Endothelial cell of umbilical vein (primary cell): ENCODE results near the gene PLPP1. TPM values are rescaled to one million over a fixed set of nuclear protein-coding genes. Genes with fewer than 3 reads are reported as not detected.

Source experiments
- BruUV-seq: library from RNA; stranded (reverse); fragments of 400-500 nt; replicated peaks from 2 replicates; lab custom pipeline; 2021; lab: Mats Ljungman, UMichigan
- CTCF ChIA-PET: fragments of 300-600, 350-600 bp; sonication (Branson Sonifier 250); formaldehyde crosslinking; loops from one replicate; lab custom pipeline; 2021; ENCODE audit warnings: antibody characterized with exemption, inconsistent platforms; lab: Charles Lee
- POLR2A ChIA-PET: fragments of 300-600, 350-600 bp; sonication (Branson Sonifier 250); formaldehyde crosslinking; loops from one replicate; lab custom pipeline; 2021; ENCODE audit warnings: antibody characterized with exemption, inconsistent platforms; lab: Charles Lee
- DNase-seq: peaks from one replicate; pipeline ENCODE4 v3.0.0-alpha.2; 2011; ENCODE audit warnings: low read depth, low spot score
- FAIRE-seq: peaks from 2 replicates; lab custom pipeline; 2011; peaks lifted over from hg19 to GRCh38; lab: Jason Lieb, UNC
- H2AFZ ChIP-seq: 2 replicates; pipeline ENCODE4 v1.6.0; 2012; ENCODE audit warnings: low read depth, low read length, control low read depth, inconsistent platforms
- H3K27ac ChIP-seq: 2 replicates; pipeline ENCODE4 v1.5.1; 2011; ENCODE audit warnings: low read depth, mild to moderate bottlenecking, control low read depth, low read length, moderate library complexity; ENCODE audit not compliant: insufficient read depth
- H3K27me3 ChIP-seq, 2 experiments: 2 replicates each; pipeline versions ENCODE4 v1.6.0 to v1.6.1; 2011; ENCODE audit warnings: low read length in 2 of 2, mixed read lengths in 1 of 2; ENCODE audit not compliant: control insufficient read depth in 2 of 2, insufficient read depth in 2 of 2
- H3K36me3 ChIP-seq, 2 experiments: 2 replicates in 1 of 2; 3 replicates in 1 of 2; pipeline ENCODE4 v1.5.1; 2011; ENCODE audit warnings: low read length in 2 of 2, mild to moderate bottlenecking in 1 of 2, moderate library complexity in 1 of 2; ENCODE audit not compliant: control insufficient read depth in 2 of 2, insufficient read depth in 2 of 2; ENCODE audit errors: extremely low read depth in 1 of 2
- H3K4me1 ChIP-seq: 3 replicates; pipeline ENCODE4 v1.5.1; 2011; ENCODE audit warnings: mild to moderate bottlenecking, low read length; ENCODE audit not compliant: control insufficient read depth, insufficient read depth; ENCODE audit errors: extremely low read depth
- H3K4me2 ChIP-seq: 2 replicates; pipeline ENCODE4 v1.6.1; 2011; ENCODE audit warnings: low read length, control low read depth, mixed read lengths; ENCODE audit not compliant: insufficient read depth
- H3K4me3 ChIP-seq, 3 experiments: fragments of 200-600 bp in 1 of 3; sonication (generic), shearing (Covaris generic) in 1 of 3; replicated peaks in 1 of 3; 2 replicates each; pipeline ENCODE4 v1.5.1; 2011 to 2016; ENCODE audit warnings: control low read depth in 3 of 3, low read length in 3 of 3, mild to moderate bottlenecking in 2 of 3, inconsistent platforms in 1 of 3, low read depth in 1 of 3, moderate library complexity in 1 of 3; ENCODE audit not compliant: insufficient read depth in 1 of 3
- H3K79me2 ChIP-seq: 2 replicates; pipeline ENCODE4 v1.6.0; 2012; ENCODE audit warnings: low read length, inconsistent platforms; ENCODE audit not compliant: control insufficient read depth, insufficient read depth
- H3K9ac ChIP-seq: replicated peaks from 2 replicates; pipeline ENCODE3; 2011; ENCODE audit warnings: low read length, control low read depth; ENCODE audit not compliant: insufficient read depth; ENCODE audit errors: extremely low read depth
- H3K9me1 ChIP-seq: replicated peaks from 3 replicates; pipeline ENCODE4 v1.6.0; 2011; ENCODE audit warnings: mild to moderate bottlenecking, low read length; ENCODE audit not compliant: control insufficient read depth, insufficient read depth; ENCODE audit errors: extremely low read depth
- H3K9me3 ChIP-seq: replicated peaks from 2 replicates; pipeline ENCODE4 v1.5.1; 2012; ENCODE audit warnings: low read length, inconsistent platforms; ENCODE audit not compliant: control insufficient read depth, insufficient read depth
- H4K20me1 ChIP-seq: replicated peaks from 2 replicates; pipeline ENCODE3; 2011; ENCODE audit warnings: mild to moderate bottlenecking, low read length; ENCODE audit not compliant: control insufficient read depth, insufficient read depth; ENCODE audit errors: extremely low read depth
- CTCF ChIP-seq, 2 donors: IDR thresholded peaks; 1 replicate in 1 of 2; 2 replicates in 1 of 2; pipeline ENCODE4 v1.5.1; 2011; ENCODE audit warnings: low read length in 2 of 2, mild to moderate bottlenecking in 2 of 2, moderate library complexity in 2 of 2, control low read depth in 1 of 2, inconsistent platforms in 1 of 2, low read depth in 1 of 2; ENCODE audit not compliant: insufficient read depth in 1 of 2; ENCODE audit errors: extremely low read depth in 1 of 2
- EZH2 ChIP-seq: IDR thresholded peaks from 2 replicates; pipeline ENCODE4 v1.6.1; 2012; ENCODE audit warnings: borderline replicate concordance, low read depth, mild to moderate bottlenecking, moderate library complexity, low read length, inconsistent platforms; ENCODE audit not compliant: severe bottlenecking
- FOS ChIP-seq: IDR thresholded peaks from 2 replicates; pipeline ENCODE4 v1.6.1; 2011; ENCODE audit warnings: mild to moderate bottlenecking, low read length, moderate library complexity, borderline replicate concordance; ENCODE audit not compliant: insufficient read depth
- GATA2 ChIP-seq: IDR thresholded peaks from 2 replicates; pipeline ENCODE4 v1.7.0; 2011; ENCODE audit warnings: low read depth, mild to moderate bottlenecking, moderate library complexity, mixed read lengths, low read length; ENCODE audit not compliant: insufficient read length, insufficient read depth
- JUN ChIP-seq: IDR thresholded peaks from 2 replicates; pipeline ENCODE4 v1.6.1; 2011; ENCODE audit warnings: borderline replicate concordance, low read depth; ENCODE audit not compliant: insufficient read length, insufficient read depth
- MYC ChIP-seq: IDR thresholded peaks from one replicate; pipeline ENCODE4 v1.6.1; 2011; ENCODE audit warnings: mild to moderate bottlenecking, low read depth, low read length
- POLR2A ChIP-seq: IDR thresholded peaks from 2 replicates; pipeline ENCODE4 v1.6.1; 2012; ENCODE audit warnings: low read depth, mild to moderate bottlenecking, control low read depth, low read length
- POLR2AphosphoS5 ChIP-seq: IDR thresholded peaks from 2 replicates; pipeline ENCODE4 v1.6.1; 2012; ENCODE audit warnings: low read depth, mild to moderate bottlenecking, control low read depth, low read length, moderate library complexity; ENCODE audit not compliant: insufficient read depth
- dilution Hi-C: fragments of 300-500 bp; cut with MboI; formaldehyde crosslinking; loops from one replicate; pipeline ENCODE4 v1.15.0; 2019; ENCODE audit warnings: low sequenced_read_pairs; ENCODE audit not compliant: extremely low pct_ligation_motif_present
- intact Hi-C: fragments of 100-400 bp; cut with micrococcal nuclease; formaldehyde crosslinking; loops from one replicate; pipeline ENCODE4 v1.10.0; 2022
- polyA plus RNA-seq, 4 experiments: library from polyadenylated mRNA; depleted of rRNA in 3 of 4; stranded (reverse) in 3 of 4; unstranded in 1 of 4; fragments of >200 nt; gene quantifications; 2 replicates each; pipeline versions ENCODE4 v1.2.1 to v1.2.3, GENCODE V29; 2011 to 2012; ENCODE audit warnings: missing spikeins in 1 of 4
- total RNA-seq: library from RNA; stranded (reverse); gene quantifications from 2 replicates; pipeline ENCODE4 v1.2.3, GENCODE V29; 2021
- TF ChIP-seq, protein P1 (sequence below): IDR thresholded peaks from 2 replicates; pipeline ENCODE4 v1.6.1; 2011; ENCODE audit not compliant: insufficient read depth, insufficient read length

The PLPP1 gene
- total and polyA plus RNA-seq, 2 donors (not counting 3 experiments of a cell fraction or from before 2014, with no cell fraction given): 14.3 to 25.9 TPM

GRCh38 chr5:55454282-55454681 is 80.5 kb downstream of the PLPP1 start:
- TF ChIP-seq MYC (no peak), GATA2 (no peak), EZH2 (no peak), POLR2AphosphoS5 (no peak), POLR2A (no peak), CTCF (IDR thresholded peaks at IDR 0.05; ENCODE audit: extremely low read depth in 1 of 2, insufficient read depth in 1 of 2, low read depth in 1 of 2, low read length in 2 of 2) (no peak), JUN (no peak), FOS (no peak)
- TF ChIP-seq, protein P1, sequence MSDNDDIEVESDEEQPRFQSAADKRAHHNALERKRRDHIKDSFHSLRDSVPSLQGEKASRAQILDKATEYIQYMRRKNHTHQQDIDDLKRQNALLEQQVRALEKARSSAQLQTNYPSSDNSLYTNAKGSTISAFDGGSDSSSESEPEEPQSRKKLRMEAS: no peak
- no peak overlapping the region for H3K9ac ChIP-seq
- H3K4me3 ChIP-seq: no peak overlapping the region
- ChIA-PET CTCF (interaction anchor here (0.6 kb wide), 1 partner anchor 237 kb away, joined by 3 read pairs; no protein-coding TSS in a partner anchor), POLR2A (no interaction called here)
- no peaks in the 10 kb centered on the region for H3K36me3 ChIP-seq
- dilution Hi-C loops: no loop called here
- no peaks in the 10 kb centered on the region for H4K20me1 ChIP-seq
- H3K9me1 ChIP-seq: no peaks in the 10 kb centered on the region
- DNase-seq: peak; percentile 35
- no peaks in the 10 kb centered on the region for H3K27me3 ChIP-seq
- no peak overlapping the region for H3K27ac ChIP-seq
- H3K9me3 ChIP-seq: no peaks in the 10 kb centered on the region
- H3K79me2 ChIP-seq: no peaks in the 10 kb centered on the region
- FAIRE-seq: peak; percentile 66
- no peaks in the 10 kb centered on the region for H3K4me1 ChIP-seq
- no TSS peak for BruUV-seq
- intact Hi-C loops: no loop called here
- no peak overlapping the region for H3K4me2 ChIP-seq
- no peak overlapping the region for H2AFZ ChIP-seq
